Activated CD8-positive, alpha-beta memory T cell treated with anti-CD3 and anti-CD28 coated beads, Interleukin-2, amount 50 U/mL, for 4 hours (primary cell): ENCODE measurements around the gene ITGA2.

Source experiments
- DNase-seq: peaks from one replicate; pipeline ENCODE4 v3.0.0-alpha.2; 2020

Gene ITGA2

GRCh38 chr5:53022930-53023511 lies 33.9 kb downstream of the ITGA2 start:
- no peak for DNase-seq

DNA sequence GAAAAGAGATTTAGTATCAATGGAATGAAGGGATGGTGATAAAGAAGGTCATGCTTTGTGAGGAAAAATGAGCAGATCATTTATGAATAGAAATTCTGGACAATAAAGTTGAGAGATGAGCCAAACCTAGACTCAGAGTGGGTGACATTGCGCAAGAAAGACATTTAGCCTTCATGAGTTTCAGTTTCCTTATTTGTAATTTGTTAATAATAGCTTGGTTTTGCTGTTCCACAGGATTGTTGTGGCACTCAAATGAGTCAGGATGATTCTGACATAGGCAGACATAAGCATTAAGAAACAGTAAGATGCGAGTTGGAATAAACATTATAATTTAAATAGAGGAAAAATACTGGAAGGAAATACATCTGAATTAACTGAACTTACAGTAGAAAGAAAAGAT lies 34.8 kb downstream of the ITGA2 start:
- no peak for DNase-seq

GRCh38 chr5:53024535-53024934 lies 35.4 kb downstream of the ITGA2 start:
- no peak for DNase-seq

- no peak for DNase-seq
Observed at GRCh38 chr5:53025487-53025886, 36.3 kb downstream of the ITGA2 start.

DNA sequence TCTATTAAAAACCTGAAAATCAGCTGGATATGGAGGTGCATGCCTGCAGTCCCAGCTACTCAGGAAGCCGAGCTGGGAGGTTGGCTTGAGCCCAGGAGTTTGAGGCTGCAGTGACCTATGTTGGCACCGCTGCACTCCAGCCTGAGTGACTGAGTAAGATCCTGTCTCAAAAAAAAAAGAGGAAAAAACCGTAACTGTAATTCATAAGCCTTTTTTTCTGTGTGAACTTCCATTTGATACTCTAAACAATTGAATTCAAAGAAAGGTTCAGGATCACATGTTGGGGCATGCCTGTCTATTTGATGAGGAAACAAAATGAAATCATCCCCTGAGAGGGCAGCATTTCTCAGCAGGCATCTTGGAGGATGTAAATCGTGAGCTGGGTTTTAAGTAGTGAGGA lies 38.8 kb downstream of the ITGA2 start:
- no peak for DNase-seq

GRCh38 chr5:53029608-53030007 lies 40.5 kb downstream of the ITGA2 start:
- DNase-seq, result no peak

- no peak for DNase-seq
Observed at GRCh38 chr5:53030893-53031292, 41.7 kb downstream of the ITGA2 start.

- DNase-seq, result no peak
Observed at GRCh38 chr5:53031695-53032096, 42.5 kb downstream of the ITGA2 start.

DNA sequence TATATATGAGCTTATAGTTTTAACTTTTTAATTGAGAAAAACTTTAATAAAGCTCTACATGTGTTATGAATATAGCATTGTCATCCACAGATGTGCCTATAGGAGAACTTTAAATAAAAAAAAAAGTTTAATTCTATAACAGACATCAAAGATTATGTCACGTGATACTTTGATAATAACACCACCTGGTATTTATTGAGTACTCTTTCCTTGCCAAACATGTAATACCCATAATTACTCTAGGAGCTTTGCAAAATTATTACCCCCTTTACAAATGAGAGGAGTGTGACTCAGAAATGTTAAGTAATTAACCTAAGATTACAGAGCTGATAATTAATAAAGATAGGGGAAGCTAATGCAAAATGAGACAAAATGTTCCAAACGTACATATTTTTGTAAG lies 43.0 kb downstream of the ITGA2 start:
- DNase-seq, result no peak

- no peak for DNase-seq
Observed at GRCh38 chr5:53034832-53035231, 45.7 kb downstream of the ITGA2 start.

DNA sequence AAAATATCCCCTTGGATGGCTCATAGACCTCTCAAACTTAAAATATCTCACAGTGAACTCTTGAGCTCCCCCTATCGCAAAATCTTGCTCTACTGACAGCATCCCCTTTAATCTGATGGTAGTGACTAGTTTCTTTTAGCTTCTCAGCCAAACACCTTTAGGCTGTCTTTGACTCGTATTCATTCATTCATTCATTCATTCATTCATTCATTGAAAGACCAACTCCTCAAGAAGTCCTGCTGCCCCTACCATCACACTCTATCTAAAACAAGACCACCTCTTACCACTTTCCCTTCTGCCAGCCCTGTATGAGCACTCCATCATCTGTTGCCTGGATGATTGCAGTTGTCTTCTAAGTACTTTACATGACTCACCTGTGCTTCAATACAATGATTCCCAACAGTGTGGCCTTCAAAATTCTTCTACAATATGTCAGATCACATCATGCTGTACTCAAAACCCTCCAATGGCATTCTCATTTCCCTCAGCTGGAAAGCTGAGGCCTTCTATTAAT lies 46.8 kb downstream of the ITGA2 start:
- DNase-seq, result no peak

- no peak for DNase-seq
Observed at GRCh38 chr5:53037141-53037859, 48.1 kb downstream of the ITGA2 start.

- DNase-seq, result no peak
Observed at GRCh38 chr5:53038196-53038847, 49.2 kb downstream of the ITGA2 start.

- no peak for DNase-seq
Observed at GRCh38 chr5:53039855-53040254, 50.7 kb downstream of the ITGA2 start.

GRCh38 chr5:53041071-53041692 lies 52.0 kb downstream of the ITGA2 start:
- DNase-seq, result no peak

GRCh38 chr5:53041740-53042139 lies 52.6 kb downstream of the ITGA2 start:
- no peak for DNase-seq

GRCh38 chr5:53045263-53045662 lies 56.1 kb downstream of the ITGA2 start:
- no peak for DNase-seq

DNA sequence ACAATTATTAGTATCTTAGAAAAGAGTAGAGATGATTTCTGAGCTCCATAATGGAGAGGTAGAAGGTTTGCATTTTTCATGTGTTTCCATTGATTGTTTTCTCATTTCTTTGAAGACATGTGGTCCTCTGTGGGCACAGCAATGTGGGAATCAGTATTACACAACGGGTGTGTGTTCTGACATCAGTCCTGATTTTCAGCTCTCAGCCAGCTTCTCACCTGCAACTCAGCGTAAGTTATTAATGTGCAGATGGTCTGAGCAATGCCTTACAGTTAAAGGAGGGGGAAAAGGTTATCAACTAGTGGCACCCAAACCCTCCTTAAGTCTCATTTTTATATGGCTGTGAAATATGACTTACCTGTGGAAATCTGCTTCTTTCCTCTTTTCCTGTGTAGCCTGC lies 59.1 kb downstream of the ITGA2 start:
- no peak for DNase-seq

DNA sequence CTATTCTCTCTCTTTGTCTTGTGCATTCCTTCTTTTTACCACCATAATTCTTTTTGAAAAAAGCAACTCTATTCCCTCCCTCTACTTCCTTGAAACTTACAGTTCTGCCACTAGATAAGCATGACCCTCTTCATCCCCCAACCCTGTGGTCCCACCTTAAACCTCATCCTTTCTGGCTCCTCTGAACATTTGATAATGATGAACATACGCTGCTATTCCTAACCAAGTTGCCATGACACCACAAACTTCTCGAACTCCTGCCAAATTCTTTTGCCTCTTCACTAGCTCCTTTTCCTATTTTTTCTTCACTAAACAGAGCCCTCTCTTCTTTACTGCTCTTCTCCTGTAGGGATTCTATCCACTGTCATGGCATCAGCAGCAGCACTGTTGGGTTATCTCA lies 63.3 kb downstream of the ITGA2 start:
- no peak for DNase-seq

GRCh38 chr5:53053364-53053763 lies 64.2 kb downstream of the ITGA2 start:
- no peak for DNase-seq

- no peak for DNase-seq
Observed at GRCh38 chr5:53055365-53055764, 66.2 kb downstream of the ITGA2 start.

- DNase-seq, result no peak
Observed at GRCh38 chr5:53059281-53059680, 70.1 kb downstream of the ITGA2 start.

- no peak for DNase-seq
Observed at GRCh38 chr5:53063176-53063575, 74.0 kb downstream of the ITGA2 start.

DNA sequence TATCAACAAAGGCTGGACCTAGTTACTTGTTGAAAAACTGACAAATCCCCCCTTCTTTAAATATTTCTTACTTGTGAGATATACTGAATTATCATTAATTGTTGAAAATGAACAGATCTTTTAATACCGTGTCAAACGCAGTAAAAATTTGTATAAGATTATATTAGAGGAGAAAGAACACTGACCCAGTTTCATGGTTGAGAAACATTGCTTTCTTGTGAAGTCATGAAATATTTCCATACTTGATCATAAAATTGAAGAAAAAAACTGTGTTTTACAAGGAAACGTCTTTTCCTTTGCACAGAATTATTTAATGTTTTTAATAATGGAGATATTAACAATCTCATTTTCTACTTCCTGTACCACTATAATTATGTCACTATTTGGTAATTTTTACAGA lies 74.6 kb downstream of the ITGA2 start:
- DNase-seq, result no peak
